ENCODE results near the gene TADA3.

TADA3 gene

DNA sequence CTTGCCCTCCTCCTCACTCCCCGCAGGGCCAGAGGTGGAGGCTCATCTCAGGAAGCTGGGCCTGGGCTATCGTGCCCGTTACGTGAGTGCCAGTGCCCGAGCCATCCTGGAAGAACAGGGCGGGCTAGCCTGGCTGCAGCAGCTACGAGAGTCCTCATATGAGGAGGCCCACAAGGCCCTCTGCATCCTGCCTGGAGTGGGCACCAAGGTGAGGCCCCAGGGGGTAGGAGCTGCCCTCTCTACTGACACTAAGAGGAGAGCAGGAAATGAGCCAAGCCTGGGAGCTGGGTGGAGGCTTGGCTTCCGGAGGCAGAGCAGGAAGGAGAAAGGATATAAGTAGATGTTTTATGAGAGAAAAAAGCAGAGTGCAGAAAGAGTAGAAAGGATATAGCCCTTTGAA is 37.6 kb downstream of the TADA3 start:
- Histone ChIP-seq H3K4me3 (ENCODE audit: low read depth in 1 of 2, low read length in 1 of 2) (no peak overlapping the region), H3K27ac (peak overlapping the region; percentile 51), H3K9me3 (no peaks in the 10 kb centered on the region), H3K4me1 (ENCODE audit: control insufficient read depth in 1 of 2, insufficient read depth in 1 of 2, low read depth in 1 of 2, low read length in 1 of 2) (peaks cover 33% of the 10 kb centered on the region in 2 experiments), H3K36me3 (peaks cover 47% of the 10 kb centered on the region), H3K27me3 (no peaks in the 10 kb centered on the region)
- TF ChIP-seq, protein P1, sequence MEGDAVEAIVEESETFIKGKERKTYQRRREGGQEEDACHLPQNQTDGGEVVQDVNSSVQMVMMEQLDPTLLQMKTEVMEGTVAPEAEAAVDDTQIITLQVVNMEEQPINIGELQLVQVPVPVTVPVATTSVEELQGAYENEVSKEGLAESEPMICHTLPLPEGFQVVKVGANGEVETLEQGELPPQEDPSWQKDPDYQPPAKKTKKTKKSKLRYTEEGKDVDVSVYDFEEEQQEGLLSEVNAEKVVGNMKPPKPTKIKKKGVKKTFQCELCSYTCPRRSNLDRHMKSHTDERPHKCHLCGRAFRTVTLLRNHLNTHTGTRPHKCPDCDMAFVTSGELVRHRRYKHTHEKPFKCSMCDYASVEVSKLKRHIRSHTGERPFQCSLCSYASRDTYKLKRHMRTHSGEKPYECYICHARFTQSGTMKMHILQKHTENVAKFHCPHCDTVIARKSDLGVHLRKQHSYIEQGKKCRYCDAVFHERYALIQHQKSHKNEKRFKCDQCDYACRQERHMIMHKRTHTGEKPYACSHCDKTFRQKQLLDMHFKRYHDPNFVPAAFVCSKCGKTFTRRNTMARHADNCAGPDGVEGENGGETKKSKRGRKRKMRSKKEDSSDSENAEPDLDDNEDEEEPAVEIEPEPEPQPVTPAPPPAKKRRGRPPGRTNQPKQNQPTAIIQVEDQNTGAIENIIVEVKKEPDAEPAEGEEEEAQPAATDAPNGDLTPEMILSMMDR (IDR thresholded peaks at IDR 0.05) = no peak

DNA sequence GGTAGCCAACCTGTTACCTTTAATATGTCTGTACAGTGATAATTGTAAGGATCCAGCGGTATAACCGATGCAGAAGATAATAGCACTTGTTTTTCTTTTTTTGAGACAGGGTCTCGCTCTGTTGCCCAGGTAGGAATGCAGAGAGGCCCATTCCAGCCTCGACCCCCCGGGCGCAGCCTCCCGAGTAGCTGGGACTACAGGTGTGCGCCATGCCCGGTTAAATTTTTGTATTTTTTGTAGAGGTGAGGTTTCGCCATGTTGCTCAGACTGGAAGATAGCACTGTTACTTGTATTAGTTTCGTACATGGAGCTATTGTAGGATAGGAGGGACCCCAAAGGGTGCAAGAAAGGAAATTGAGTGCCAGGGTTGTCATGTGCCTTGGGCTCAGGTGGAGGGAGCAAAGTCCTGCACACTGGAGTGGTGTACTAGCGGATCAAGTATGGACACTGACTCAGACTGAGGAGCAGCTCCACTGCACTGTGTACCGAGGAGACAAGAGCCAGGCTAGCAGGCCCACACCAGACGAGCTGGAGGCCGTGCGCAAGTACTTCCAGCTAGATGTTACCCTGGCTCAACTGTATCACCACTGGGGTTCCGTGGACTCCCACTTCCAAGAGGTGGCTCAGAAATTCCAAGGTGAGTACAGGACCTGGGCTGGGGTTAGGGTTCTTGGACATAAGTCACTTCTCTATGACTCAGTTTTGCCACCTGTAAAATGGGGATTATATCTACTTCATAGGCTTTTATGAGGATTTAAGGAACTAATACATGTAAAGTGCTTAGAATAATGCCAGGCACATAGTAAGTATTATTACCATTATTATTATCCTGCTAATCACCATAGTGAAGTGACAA is 41.5 kb downstream of the TADA3 start:
- Histone ChIP-seq H3K4me1 (ENCODE audit: control insufficient read depth in 1 of 2, insufficient read depth in 1 of 2, low read depth in 1 of 2, low read length in 1 of 2) (peaks cover 38 to 41% of the 10 kb centered on the region in 2 experiments), H3K36me3 (peaks cover 39% of the 10 kb centered on the region), H3K27ac (peak overlapping the region; percentile 95), H3K9me3 (no peaks in the 10 kb centered on the region), H3K27me3 (no peaks in the 10 kb centered on the region), H3K4me3 (ENCODE audit: low read depth in 1 of 2, low read length in 1 of 2) (peak overlapping the region; percentile 81 to 84)
- TF ChIP-seq, protein P1 (IDR thresholded peaks at IDR 0.05) = no peak

DNA sequence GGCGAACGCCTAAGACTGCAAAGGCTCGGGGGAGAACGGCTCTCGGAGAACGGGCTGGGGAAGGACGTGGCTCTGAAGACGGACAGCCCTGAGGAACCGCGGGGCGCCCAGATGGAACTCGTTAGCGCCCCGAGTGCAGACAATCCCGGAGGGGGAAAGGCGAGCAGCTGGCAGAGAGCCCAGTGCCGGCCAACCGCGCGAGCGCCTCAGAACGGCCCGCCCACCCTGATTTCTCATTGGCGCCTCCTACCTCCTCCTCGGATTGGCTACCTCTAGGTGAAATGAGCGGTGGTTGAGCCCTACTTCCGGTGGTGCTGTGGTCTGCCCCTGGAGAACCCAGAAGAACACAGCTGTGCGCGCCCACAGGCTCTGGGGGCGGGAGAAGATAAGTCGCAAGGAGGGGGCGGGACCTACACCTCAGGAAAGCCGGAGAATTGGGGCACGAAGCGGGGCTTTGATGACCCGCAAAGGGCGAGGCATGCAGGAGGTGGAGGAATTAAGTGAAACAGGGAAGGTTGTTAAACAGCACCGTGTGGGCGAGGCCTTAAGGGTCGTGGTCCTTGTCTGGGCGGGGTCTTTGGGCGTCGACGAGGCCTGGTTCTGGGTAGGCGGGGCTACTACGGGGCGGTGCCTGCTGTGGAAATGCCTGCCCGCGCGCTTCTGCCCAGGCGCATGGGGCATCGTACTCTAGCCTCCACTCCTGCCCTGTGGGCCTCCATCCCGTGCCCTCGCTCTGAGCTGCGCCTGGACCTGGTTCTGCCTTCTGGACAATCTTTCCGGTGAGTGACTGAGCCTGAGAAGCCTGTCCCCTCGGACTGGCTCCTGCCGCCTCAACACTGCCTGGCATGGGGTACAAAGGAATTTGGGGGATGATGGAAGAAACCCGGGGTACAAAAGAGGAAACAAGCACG is 42.4 kb downstream of the TADA3 start, which contains the start of gene OGG1:
Gene OGG1 (plus strand): TSS at position 308 of the 911 bp plus-strand sequence. CDS start 335 bp downstream, at position 643.
- Histone ChIP-seq H3K27me3 (no peaks in the 10 kb centered on the region), H3K4me3 (ENCODE audit: low read depth in 1 of 2, low read length in 1 of 2) (peak within 1 kb of the TSS; percentile 81 to 84), H3K27ac (peak within 1 kb of the TSS; percentile 95), H3K4me1 (ENCODE audit: control insufficient read depth in 1 of 2, insufficient read depth in 1 of 2, low read depth in 1 of 2, low read length in 1 of 2) (peaks cover 35% of the 10 kb centered on the region in 2 experiments), H3K36me3 (peaks cover 47% of the 10 kb centered on the region), H3K9me3 (no peaks in the 10 kb centered on the region)
- TF ChIP-seq, protein P1 (IDR thresholded peaks at IDR 0.05) = peak; percentile 53

DNA sequence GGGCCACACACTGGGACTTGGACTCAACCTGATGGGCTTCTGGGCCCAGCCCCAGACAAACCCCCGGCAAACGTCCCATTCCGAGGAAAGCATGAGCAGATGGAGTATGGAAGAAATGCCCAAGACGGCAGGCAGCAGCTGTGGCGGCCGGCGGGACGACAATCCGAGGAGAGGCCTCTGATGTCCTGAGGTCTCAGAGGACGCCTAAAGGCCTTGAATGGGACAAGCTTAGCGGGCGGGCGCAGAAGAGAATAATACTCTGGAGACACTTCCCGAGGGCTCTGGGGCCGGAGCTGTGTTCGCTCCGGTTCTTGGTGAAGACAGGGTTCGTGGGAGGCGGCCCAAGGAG is 43.0 kb downstream of the TADA3 start:
- Histone ChIP-seq H3K27me3 (no peaks in the 10 kb centered on the region), H3K4me1 (ENCODE audit: control insufficient read depth in 1 of 2, insufficient read depth in 1 of 2, low read depth in 1 of 2, low read length in 1 of 2) (peaks cover 29% of the 10 kb centered on the region in 2 experiments), H3K4me3 (ENCODE audit: low read depth in 1 of 2, low read length in 1 of 2) (peak overlapping the region; percentile 81 to 84), H3K36me3 (peaks cover 54% of the 10 kb centered on the region), H3K27ac (peak overlapping the region; percentile 95), H3K9me3 (no peaks in the 10 kb centered on the region)
- TF ChIP-seq, protein P1 (IDR thresholded peaks at IDR 0.05) = no peak

DNA sequence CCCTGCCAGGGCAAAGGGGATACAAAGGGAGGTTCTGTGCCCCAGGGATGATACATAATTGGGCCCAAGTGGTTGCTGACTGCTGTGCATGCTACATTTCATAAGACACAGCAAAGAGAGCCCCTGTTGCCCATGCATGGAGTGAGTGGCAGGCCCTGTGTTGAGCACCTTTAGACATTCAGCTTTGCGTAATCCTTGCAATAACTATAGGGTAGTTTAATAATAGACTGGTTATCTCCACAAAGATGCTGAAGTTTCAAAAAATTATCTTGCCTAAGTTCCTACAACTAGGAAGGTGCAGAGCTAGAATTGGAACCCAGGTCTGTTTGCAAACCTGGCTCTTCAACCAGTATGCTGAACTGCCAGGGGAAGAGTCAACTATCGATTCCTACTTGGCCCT is 44.2 kb downstream of the TADA3 start:
- Histone ChIP-seq H3K4me1 (ENCODE audit: control insufficient read depth in 1 of 2, insufficient read depth in 1 of 2, low read depth in 1 of 2, low read length in 1 of 2) (peaks cover 26 to 27% of the 10 kb centered on the region in 2 experiments), H3K36me3 (peaks cover 66% of the 10 kb centered on the region)
- TF ChIP-seq, protein P1 (IDR thresholded peaks at IDR 0.05) = no peak

More for the DNA sequence above, 44.2 kb downstream of the TADA3 start:
- Histone ChIP-seq H3K27ac (no peak overlapping the region), H3K9me3 (no peaks in the 10 kb centered on the region), H3K27me3 (no peaks in the 10 kb centered on the region), H3K4me3 (ENCODE audit: low read depth in 1 of 2, low read length in 1 of 2) (no peak overlapping the region)

All from neutrophil (primary cell).